Osteocyte (in vitro differentiated cells): ENCODE measurements around the gene ZNF48. TPM values are rescaled to one million over a fixed set of nuclear protein-coding genes. Genes with fewer than 3 reads are reported as not detected.
A peak's percentile ranks its signal among the peaks of the same experiment; 100 is the strongest.

Experiments used
- DNase-seq: peaks from one replicate; pipeline ENCODE4 v3.0.0; 2021; ENCODE audit warnings: mixed read lengths; ENCODE audit not compliant: unreplicated experiment; ENCODE audit errors: extremely low spot score
- H3K27ac Mint-ChIP-seq: one replicate; pipeline ENCODE4 v1.8.0; 2021; ENCODE audit warnings: mild to moderate bottlenecking, mixed read lengths; ENCODE audit not compliant: unreplicated experiment
- H3K27me3 Mint-ChIP-seq: one replicate; pipeline ENCODE4 v1.8.0; 2021; ENCODE audit warnings: mixed read lengths; ENCODE audit not compliant: unreplicated experiment
- H3K36me3 Mint-ChIP-seq: one replicate; pipeline ENCODE4 v1.8.0; 2021; ENCODE audit warnings: mixed read lengths; ENCODE audit not compliant: unreplicated experiment
- H3K4me1 Mint-ChIP-seq: one replicate; pipeline ENCODE4 v1.8.0; 2021; ENCODE audit warnings: mixed read lengths; ENCODE audit not compliant: unreplicated experiment
- H3K4me3 Mint-ChIP-seq: one replicate; pipeline ENCODE4 v1.8.0; 2021; ENCODE audit warnings: mild to moderate bottlenecking, moderate library complexity, mixed read lengths; ENCODE audit not compliant: unreplicated experiment
- H3K9me3 Mint-ChIP-seq: one replicate; pipeline ENCODE4 v1.8.0; 2021; ENCODE audit warnings: mixed read lengths; ENCODE audit not compliant: unreplicated experiment
- CTCF ChIP-seq: fragments of 200-600 bp; sonication (generic); IDR thresholded peaks from 2 replicates; pipeline ENCODE4 v1.5.0; 2021; ENCODE audit warnings: antibody characterized with exemption, mild to moderate bottlenecking, moderate library complexity
- total RNA-seq: library from RNA; stranded (reverse); gene quantifications from 2 replicates; pipeline ENCODE4 v1.2.1, GENCODE V29; 2021

ZNF48 gene
- total RNA-seq, 1 donor from 2014 or later = 13.2 TPM

GRCh38 chr16:30380803-30381208 is 14.4 kb upstream of the ZNF48 start:
- Mint-ChIP-seq H3K27ac (no peak overlapping the region), H3K4me1 (peaks cover 30% of the 10 kb centered on the region), H3K36me3 (no peaks in the 10 kb centered on the region), H3K27me3 (no peaks in the 10 kb centered on the region), H3K4me3 (no peak overlapping the region), H3K9me3 (no peaks in the 10 kb centered on the region)
- no peak for TF ChIP-seq CTCF
- DNase-seq = no peak

- TF ChIP-seq CTCF = no peak
- Mint-ChIP-seq H3K36me3 (no peaks in the 10 kb centered on the region), H3K4me3 (no peak overlapping the region), H3K4me1 (peaks cover 30% of the 10 kb centered on the region), H3K27me3 (no peaks in the 10 kb centered on the region), H3K9me3 (no peaks in the 10 kb centered on the region), H3K27ac (no peak overlapping the region)
- DNase-seq = no peak
These were observed 13.8 kb upstream of the ZNF48 start for GRCh38 chr16:30381291-30382041.

- peaks cover 26% of the 10 kb centered on the region for H3K4me1 Mint-ChIP-seq
These were observed 12.9 kb upstream of the ZNF48 start, which contains the start of gene SEPTIN1 for GRCh38 chr16:30382111-30382881. Gene SEPTIN1, minus strand, starts transcription at chr16:30382561. Its CDS starts 19 bp downstream, at chr16:30382542.

GRCh38 chr16:30383521-30383920 is 11.7 kb upstream of the ZNF48 start:
- Mint-ChIP-seq H3K36me3 (no peaks in the 10 kb centered on the region), H3K9me3 (no peaks in the 10 kb centered on the region), H3K4me3 (no peak overlapping the region), H3K4me1 (peaks cover 16% of the 10 kb centered on the region), H3K27me3 (no peaks in the 10 kb centered on the region), H3K27ac (no peak overlapping the region)
- DNase-seq = no peak
- TF ChIP-seq CTCF = no peak

More at GRCh38 chr16:30382111-30382881, 12.9 kb upstream of the ZNF48 start, which contains the start of gene SEPTIN1:
- TF ChIP-seq CTCF = no peak
- Mint-ChIP-seq H3K27ac (no peak within 1 kb of the TSS), H3K36me3 (no peaks in the 10 kb centered on the region), H3K9me3 (no peaks in the 10 kb centered on the region), H3K4me3 (no peak within 1 kb of the TSS), H3K27me3 (no peaks in the 10 kb centered on the region)
- no peak for DNase-seq

- Mint-ChIP-seq H3K36me3 (no peaks in the 10 kb centered on the region), H3K27me3 (no peaks in the 10 kb centered on the region), H3K4me1 (peaks cover 23% of the 10 kb centered on the region), H3K9me3 (no peaks in the 10 kb centered on the region), H3K4me3 (peak overlapping the region; percentile 97), H3K27ac (peak overlapping the region; percentile 98)
- peak; percentile 87 for DNase-seq
- no peak for TF ChIP-seq CTCF
These were observed 547 bp upstream of the ZNF48 start for GRCh38 chr16:30394592-30395154.
